ENCODE results near the gene DPEP3.
"Not testable (repeated sequence)": the region's sequence is repeated elsewhere in the genome, so short reads cannot be mapped to it uniquely, and the experiment has no call there.

Gene DPEP3

GRCh38 chr16:67943619-67944504 is 36.4 kb downstream of the DPEP3 start, which contains the start of gene LCAT:
LCAT (minus strand) TSS chr16:67944120; CDS start chr16:67944101, 19 bp downstream.
- no peak for DNase-seq

DNA sequence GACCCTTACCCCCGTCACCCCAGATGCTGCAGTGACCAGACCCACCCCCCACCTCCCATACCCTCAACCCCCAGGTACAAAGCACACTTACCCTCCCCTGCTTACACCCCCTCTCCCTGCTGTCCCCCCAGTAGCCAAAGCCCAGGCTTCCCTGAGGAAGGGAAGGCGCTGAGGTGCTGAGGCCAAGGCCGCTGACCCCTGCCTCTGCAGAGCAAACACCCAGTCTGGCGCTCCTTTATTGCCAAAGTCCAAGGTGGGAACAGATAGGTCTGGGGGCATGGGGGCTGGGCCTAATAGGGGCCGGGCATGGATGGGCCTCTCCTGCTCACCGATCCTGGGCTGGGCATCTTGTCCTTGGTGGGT is 37.1 kb downstream of the DPEP3 start:
- no peak for DNase-seq

- no peak for DNase-seq
These were observed 37.6 kb downstream of the DPEP3 start for GRCh38 chr16:67942510-67943255.

GRCh38 chr16:67942200-67942509 is 38.1 kb downstream of the DPEP3 start:
- DNase-seq, result peak; percentile 27 to 48

DNA sequence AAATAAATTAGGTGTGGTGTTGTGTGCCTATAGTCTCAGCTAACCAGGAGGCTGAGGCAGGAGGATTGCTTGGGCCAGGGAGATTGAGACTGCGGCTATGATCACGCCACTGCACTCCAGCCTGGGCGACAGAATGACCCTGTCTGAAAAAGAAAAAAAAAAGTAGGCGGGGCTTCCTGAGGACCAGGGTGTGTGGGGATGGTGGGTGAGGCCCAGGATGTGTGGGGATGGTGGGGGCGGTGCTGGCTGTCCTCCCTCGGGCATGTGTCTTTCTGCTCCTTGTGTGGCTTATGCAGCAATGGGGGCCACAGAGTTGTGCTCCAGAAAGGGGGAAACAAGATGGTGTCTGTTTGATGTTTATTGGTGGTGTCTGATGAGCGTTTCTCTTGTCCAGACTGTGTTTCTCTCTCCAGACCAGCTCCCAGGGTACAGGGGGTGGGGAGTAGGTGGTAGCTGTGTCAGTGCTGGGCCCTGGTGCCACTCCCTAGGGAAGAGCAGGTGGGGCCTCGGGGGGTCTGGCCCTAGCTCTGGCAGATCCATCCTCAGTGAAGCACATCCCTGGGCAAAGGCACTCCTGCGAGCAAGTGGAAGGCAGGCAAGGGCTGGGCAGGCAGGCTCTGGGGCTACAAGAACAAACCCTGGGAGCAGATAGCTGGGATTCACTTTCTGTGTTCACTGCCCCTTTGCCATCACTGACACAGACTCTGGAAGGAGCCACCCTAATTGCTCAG is 38.7 kb downstream of the DPEP3 start:
- no peak for DNase-seq

- DNase-seq, result no peak
These were observed 39.7 kb downstream of the DPEP3 start for GRCh38 chr16:67940446-67941089.

DNA sequence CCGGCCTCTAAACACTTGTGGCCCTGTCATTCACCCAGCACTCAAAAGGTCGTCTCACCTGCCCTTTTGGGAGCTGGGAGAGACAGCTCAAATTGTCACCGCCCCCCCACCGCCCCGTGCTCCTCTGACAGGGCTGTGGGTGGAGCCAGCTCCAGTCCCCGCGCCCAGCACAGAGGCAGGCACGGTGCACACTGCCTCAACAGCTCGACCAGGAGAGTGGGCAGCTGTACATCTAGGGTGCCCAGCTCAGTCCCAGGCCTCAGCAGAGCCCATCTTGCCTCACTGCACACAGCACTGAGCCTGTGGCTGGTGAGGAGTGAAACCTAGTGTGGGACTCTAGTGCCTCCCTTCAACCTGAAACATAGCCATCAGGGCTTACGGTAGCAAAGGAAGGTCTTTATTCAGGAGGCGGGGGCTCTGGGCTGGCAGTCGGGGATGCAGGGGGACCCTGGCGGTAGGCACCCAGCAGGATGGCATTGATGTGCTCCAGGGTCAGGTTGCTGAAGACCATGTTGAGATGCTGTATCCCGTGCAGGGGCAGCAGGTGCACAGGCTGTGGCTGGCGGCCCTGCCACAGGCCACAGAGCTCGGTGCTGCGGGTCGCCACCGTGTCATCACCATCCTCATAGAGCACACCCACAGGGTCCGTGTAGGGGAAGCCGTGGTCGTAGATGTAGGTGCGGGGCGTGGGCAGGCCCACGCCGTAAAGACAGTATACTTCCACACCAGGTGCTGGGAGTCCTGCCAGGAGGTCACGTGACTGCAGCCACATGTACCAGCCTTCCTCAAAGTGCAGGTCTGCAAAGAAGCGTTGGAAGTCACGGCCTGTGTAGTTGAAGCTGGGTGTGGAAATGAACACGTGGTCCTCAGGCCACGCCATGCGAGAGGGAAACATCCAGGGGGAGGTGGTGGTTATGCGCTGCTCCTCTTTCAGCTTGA is 40.5 kb downstream of the DPEP3 start:
- DNase-seq, result no peak

DNA sequence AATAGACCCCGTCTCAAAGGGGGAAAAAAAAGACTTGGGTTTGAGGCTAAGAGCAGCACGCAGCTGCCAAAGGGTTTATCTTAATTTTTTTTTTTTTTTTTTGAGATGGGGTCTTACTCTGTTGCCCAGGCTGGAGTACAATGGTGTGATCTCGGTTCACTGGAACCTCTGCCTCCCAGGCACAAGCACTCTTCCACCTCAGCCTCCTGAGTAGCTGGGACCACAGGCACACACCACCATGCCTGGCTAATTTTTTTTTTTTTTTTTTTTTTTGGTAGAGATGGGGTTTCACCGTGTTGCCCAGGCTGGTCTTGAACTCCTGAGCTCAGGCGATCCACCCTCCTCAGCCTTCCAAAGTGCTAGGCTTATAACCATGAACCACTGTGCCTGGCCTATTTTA is 42.6 kb downstream of the DPEP3 start:
- not testable (repeated sequence) for DNase-seq

DNA sequence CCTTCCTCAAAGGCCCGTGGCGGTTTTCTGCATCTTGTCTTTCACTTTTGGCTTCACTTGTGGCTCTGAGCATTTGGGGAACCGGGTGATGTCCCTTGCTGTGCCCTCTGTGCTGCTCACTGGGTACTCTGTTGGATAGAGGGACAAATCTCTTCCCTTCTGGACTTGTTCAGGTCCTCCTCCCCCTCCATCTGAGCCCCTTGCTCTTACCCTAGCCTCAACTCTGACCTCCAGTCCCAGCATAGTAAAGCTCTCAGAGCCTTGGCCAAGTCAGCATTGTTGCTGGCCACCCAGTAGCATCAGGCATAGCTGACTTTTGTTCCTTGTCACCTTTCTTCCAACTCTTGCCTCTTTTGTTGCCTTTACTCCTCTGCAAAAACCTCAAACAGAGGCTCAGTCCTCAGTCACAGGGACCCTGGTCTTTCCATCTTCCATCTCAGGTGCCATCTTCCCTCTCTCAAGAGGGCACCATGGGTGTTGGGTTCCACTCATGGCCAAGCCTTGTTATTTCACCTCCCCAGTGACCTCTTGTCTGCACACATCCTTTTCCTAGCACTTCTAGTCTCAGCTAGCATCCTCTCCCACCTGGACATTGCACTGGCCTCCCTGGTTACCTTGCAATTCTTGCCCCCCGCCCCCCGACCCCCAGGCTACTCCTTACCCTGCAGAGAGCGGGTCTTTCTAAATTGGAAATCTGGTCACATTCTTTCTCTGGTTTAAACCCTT is 43.3 kb downstream of the DPEP3 start:
- DNase-seq, result peak; percentile 86 to 93

DNA sequence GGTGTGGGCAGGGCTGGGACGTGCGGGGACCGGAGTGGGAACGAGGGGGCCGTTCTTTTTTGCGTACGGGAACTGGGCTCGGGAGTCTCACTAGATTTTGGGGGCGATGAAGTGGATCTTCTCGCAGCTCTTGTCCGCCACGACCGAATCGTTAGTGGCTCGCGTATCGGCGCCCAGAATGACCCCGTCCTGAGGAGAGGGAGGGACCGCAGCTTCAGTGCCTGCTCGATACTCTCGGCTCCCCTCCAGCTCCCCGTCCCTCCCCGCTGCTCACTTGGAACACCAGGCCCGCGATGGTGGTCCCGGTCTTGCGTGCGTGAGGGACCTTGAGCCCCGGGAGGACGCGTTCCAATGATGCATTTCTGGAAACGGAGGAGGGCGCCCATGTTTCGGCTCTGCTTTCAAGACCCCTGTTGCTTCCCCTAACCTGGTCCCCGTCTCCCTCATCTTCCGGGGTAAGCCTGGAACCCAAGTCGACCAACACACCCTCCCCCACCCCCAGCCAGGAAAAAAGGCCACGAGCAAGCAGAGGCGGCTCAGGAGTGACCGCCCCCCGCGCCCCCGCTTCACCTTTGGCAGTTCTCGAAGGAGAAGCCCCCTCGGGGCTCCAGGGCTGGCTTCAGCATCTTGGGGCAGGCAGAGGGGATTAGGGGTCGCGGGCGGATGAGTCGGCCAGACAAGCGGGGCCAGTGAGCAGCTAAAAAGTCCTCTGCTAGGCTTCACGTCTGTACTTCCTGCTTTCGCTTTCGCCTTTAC is 44.0 kb downstream of the DPEP3 start, which contains the start of gene PSMB10:
TSS of gene PSMB10 (minus strand) at position 727 of the 756 bp plus-strand sequence. CDS start at position 626, 101 bp downstream.
- peak in 1 of 2 experiments; percentile 6 for DNase-seq

- peak; percentile 90 for DNase-seq
These were observed 44.7 kb downstream of the DPEP3 start for GRCh38 chr16:67935402-67936123.

- DNase-seq, result no peak
These were observed 45.2 kb downstream of the DPEP3 start for GRCh38 chr16:67935101-67935401.

DNA sequence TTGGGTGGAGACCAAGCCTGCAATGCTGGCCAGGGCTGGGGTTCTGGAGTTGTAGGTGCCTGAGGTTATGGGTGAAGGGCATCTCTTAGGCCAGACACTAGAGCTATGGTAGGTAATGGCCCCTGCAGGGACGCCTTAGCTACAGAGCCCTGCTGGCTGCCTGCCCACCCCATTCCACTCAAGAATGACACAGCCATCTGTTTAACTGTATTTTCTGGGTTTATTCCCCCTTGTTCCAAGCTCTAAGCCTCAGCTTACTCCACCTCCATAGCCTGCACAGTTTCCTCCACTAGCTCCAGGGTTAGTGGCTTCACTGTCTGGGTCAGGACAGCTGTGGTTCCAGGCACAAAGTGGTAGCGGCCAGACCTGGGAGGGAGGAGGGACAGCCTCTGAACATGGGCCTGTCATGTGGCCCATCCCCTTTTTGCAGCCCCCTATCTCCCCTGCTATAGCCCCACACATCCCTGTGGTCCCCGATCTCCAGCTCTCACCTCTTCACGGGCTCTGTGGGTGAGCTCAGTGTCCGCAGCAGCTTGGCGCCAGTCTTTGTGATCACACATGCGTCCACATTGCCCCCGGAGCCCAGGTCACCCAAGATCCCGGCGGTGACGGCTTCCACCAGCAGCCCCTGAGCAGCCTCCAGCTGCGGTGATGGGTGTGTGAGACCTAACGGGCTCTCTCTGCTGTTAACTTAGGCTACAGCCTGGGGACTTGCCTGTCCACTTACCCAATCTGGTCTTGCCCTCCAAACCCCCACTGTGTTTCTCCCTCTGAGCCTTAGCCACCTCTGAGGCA is 45.8 kb downstream of the DPEP3 start:
- no peak for DNase-seq

DNA sequence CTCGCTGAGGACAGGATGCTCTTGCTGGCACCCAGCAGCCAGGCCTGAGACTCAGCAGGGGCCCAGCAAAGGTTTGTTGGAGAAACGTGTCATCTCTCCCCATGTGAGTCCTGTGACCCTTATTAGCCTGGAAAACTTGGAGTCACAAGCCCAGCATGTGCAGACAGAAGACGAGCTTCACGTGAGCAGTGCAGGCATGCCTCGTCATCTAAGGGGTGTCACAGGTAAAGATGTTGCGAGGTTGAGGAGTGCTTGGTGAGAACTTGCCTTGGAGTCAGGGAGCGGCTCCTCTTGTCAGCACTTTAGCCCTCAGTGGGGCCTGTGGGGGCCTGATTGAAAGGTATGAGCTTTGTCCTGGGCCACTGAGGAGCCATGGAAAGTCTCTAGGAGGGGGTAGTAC is 46.5 kb downstream of the DPEP3 start:
- no peak for DNase-seq

DNA sequence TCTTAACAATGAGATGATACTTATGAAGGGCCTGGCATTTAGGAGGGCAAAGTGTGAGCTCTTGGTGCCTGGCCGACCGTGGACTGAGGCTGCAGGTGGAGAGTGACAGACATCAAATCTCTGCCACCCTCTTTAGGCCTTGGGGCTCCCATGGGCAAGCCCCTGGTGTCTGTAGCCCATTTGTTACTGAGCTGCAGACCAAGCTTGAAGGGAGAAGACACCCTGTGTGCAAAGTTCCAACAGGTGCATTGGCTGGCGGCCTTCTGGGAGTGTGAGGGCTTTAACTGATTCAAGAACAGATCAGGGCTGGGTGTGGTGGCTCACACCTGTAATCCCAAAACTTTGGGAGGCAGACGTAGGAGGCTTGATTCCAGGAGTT is 47.8 kb downstream of the DPEP3 start:
- no peak for DNase-seq

DNA sequence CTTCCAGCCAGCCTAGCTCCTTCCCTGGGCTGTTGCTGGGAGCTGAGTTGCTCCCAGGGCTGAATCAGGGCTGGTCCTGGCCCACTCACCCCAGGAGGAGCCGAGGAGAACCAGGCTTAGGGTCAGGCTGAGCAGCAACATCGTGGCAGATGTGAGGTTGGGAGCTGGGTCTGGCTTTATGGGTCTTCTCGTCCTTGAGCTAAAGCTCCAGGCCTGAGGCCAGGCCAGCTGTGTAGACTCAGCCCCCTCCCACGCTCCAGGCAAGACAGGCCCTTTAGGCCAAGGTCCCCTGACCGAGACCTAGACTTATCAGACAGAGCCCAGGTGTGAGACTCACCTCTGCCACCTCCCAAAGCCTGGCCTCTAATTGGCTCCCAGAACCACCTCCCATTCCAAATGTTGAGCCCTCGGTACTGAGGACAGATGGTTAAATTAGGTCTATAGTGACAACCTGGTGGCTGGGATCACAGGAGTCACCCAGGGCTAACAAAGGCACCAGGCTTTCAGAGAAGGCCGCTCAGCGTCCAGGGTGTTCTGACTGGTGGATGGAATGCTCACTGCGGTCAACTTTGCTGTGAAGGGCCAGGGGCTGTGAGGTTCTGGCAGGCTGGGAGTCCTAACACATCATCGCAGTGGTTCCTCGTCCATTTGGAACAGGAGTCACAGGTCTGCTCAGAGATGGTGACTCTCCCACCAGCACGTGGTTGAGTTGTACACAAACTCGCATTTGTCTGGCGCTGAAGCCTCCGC is 48.4 kb downstream of the DPEP3 start, which contains the start of gene CTRL:
TSS of gene CTRL (minus strand) at position 151 of the 750 bp plus-strand sequence. CDS start at position 141, 10 bp downstream.
- no peak for DNase-seq

- DNase-seq, result no peak
These were observed 49.6 kb downstream of the DPEP3 start for GRCh38 chr16:67930678-67931211.

DNA sequence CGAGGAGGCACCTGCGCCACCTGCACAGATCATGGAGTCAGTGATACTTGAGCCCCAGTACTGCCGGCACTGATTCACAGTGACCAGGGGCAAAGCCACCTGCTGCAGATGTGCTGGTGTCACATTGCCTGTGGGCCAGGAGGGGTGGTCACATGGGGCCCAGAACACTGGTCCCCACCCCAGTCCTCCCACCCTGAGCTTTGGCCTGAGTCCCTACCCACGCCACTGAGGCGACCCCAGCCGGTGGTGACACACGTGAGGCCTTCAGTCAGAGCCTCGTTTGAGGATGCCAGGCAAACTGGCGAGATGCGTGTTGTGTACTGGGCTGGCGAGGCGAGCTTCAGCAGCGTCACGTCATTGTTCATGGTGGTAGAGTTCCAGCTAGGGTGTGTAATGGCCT is 50.1 kb downstream of the DPEP3 start:
- DNase-seq, result no peak
